NCI-H1436 (cell line): ENCODE measurements around the gene PPP6R2.
"Not testable (repeated sequence)": the region's sequence is repeated elsewhere in the genome, so short reads cannot be mapped to it uniquely, and the experiment has no call there.

Experiments used
- DNase-seq: peaks from one replicate; lab custom pipeline; 2025; lab: John Stamatoyannopoulos, UW

Gene PPP6R2

DNA sequence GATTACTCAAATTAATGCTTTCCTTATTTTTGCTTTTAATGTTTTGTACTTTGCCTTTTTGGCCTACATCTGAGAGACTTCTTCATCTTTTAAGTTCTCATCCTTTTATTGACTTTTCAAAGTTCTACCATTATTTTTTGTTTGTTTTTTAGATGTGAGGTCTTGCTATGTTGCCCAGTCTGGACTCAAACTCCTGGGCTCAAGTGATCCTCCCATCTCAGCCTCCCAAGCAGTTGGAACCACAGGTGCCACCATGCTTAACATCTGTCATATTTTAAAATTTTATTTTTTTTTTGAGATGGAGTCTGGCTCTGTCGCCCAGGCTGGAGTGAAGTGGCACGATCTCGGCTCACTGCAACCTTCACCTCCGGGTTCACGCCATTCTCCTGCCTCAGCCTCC lies 57.8 kb downstream of the PPP6R2 start:
- DNase-seq: no peak

DNA sequence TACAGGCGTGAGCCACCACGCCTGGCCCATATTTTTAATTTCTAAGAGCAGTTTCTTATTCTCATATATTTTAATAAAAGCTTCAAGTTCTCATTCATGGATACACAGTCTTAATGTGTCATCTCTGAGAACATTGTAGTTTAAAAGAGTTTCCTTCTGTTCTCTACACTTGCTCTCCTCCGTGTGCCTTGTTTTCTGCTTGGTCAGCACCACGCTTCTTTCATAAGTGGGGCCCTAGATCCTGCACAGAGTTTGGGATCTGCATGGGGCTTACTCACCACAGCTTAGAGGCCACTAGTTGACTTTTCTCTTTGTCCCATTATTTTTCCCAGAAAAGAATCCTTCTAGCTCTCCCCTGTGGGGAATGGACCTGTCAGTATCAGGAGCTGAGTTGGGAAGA lies 58.8 kb downstream of the PPP6R2 start:
- no peak for DNase-seq

DNA sequence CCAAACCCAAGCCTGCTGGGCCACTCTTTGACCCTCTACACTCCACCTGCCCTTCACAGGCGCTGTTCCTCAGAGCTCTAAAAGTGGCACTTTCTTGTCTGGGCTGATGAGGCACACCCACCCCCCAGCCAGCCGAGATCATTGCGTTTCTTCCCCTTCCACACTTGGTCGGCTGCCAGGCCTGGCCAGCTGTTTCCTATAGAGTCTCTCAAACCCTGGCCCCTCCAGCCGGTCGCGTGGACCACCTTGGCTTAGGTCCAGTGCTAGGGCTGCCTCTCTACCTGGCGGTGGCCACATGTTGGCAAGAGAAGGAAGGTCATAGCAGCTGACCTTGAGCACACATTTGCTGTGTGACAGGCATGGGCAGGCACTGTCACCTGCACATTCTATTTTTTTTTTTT lies 60.6 kb downstream of the PPP6R2 start:
- no peak for DNase-seq

DNA sequence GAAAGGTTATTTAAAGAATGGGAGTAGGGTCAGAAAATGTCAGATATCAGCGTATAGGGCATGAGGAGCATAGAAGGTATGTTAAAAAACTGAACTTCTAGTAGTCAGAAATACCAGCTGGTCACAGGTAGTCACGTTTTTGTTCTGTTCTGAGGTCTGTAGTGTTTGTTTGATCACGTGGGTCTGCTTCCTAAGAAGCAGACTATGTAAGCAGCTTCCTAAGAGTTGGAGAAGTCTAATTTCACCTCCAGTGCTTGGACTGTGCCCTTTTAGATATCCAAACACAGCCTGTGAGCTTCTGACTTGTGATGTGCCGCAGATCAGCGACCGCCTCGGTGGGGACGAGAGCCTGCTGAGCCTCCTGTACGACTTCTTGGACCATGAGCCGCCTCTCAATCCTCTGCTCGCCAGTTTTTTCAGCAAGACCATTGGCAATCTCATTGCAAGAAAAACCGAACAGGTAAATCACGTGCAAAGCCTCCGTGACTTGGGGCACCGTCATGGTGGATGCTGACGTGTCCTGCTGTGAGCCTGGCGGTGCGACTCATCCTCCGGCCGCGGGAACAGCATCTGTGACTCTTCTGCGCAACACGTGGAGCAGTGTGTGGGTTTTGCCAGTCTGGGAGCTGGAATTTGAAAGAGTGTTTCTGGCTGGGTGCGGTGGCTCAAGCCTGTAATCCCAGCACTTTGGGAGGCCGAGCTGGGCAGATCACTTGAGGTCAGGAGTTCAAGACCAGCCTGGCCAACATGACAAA lies 63.5 kb downstream of the PPP6R2 start:
- no peak for DNase-seq

DNA sequence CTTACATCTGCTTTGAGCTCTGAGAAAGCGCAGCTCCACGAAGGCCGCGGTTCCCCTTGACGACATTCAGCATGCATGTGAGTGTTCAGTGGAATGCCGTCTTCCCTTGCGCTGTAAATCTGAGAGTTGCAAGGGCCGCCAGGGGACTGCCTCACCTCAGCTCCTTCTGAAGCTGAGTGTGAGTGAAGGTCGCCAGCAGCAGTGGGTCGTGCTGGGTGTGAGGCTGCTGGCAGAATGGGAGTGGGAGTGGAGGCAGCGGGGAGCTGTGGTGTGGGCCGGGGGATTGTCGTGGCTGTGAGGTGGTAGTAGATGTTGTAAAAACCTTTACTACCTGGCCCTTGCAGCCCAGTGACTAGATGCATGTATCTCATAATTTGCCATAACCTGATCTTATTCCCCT lies 65.2 kb downstream of the PPP6R2 start:
- DNase-seq: no peak

DNA sequence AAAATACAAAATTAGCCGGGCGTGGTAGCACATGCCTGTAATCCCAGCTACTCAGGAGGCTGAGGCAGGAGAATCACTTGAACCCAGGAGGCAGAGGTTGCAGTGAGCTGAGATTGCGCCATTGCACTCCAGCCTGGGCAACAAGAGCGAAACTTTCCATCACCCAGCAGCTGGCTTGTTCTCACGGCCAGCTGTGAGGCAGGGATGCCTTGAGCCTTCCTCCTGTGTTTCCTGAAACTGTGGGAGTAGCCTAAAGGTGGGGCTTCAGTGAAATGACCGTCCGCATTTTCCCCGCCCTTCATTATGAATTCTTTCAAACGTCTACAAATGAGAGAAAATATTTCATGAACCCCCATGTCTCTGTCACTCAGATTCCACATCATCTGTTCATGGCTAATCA lies 65.8 kb downstream of the PPP6R2 start:
- not testable (repeated sequence) for DNase-seq

DNA sequence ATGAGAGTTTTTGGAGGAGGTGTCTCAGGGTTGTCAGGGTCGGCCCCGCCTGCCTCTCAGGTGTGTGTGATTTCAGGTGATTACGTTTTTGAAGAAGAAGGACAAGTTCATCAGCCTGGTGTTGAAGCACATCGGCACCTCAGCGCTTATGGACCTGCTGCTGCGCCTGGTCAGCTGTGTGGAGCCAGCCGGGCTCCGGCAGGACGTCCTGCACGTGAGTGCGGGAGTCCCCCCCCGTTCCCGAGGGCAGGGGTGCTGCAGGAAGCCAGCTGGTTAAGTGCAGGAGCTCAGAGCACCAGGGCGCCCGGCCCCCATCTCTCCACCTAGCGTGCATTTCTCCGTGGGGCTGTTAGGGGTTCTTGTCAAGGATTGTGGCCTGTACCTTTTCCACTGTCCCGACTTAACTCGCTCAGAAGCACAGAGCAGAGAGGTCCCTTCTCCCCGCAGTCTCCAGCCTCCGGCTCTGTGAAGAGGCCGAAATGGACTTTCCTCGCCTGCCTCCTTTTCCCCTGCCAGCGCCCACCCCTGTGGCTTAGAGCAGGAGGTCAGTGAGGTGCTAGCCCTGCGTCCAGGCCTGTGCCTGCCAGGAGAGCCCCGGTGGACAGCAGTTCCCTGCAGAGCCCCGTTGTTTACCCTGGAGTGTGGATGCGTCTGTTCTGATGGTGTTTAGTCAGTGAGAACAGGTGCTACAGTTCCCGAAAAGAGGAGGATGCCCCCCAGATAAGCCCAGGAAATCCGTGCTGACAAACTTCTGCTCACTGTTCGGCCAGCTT lies 71.5 kb downstream of the PPP6R2 start:
- no peak for DNase-seq

DNA sequence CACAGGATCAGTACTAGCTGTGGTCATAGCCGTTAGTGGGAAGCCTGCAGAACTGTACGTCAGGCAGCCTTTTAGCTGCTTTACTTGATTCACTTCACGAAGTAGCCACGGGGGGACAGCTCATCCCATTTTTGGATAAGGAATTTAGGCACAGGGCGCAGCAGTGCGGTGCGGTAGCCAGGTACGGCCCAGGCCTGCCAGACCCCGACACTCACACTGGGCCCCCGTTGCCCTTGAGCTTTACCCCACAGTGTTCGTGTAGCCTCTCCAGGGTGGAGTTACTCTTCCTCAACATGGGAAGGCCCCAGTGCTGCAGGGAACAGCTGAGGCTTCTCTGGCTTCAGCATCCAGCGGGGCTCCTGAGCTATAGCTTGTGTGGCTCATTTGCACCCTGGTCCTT lies 72.3 kb downstream of the PPP6R2 start:
- DNase-seq: no peak

DNA sequence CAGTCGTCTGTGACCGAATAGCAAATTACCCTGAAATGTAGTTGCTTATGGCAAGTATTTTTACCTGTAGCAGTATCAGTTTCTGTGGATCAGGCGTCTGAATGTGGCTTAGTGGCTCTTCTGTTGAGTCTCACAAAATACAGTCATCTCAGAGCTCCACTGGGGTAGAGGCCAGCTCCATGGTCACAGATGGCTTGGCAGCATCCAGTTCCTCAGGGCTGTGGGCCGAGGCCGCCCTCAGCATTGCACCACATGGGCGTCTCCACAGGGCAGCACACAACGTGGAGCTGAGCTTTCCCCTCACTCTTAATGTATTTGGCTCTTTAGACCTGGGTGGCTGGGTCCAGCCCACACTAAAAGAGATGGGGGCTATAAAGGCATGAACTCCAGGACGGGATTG lies 73.9 kb downstream of the PPP6R2 start:
- DNase-seq: no peak

DNA sequence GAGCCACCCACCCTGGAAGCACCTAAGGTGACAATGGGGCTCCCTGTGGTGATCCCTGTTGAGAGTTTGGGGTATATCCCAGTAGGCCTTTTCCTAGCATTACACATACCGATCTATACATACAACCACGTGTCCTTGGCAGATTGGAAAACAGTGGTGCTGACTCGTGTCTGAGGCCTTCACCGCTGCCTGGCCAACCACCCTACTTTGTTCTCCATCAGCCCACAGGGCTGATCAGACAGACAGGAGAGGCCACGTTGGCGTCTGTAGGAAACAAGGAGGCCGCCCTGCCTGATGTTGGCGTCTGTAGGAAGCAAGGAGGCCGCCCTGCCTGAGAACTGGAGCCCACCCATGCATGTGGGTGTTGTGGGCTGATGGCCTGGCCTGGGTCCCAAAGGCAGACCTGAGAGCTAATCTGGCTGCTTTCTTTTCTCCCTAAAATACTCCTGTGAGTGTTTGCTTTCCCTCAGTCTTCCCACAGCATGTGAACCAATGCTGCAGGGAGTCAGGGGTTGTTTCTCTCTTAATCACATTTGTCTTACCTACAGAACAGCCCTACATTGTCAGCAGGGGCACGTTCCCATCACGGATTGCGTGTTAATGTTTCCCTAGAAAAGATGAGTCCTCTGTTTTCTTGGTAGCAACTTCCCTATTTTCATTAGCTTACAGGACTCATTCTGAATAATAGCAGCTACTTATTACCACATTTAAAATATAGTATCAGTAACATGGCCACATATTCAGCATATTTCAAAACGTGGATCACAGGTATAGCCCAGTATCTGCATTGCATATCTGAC lies 74.5 kb downstream of the PPP6R2 start:
- DNase-seq: no peak

DNA sequence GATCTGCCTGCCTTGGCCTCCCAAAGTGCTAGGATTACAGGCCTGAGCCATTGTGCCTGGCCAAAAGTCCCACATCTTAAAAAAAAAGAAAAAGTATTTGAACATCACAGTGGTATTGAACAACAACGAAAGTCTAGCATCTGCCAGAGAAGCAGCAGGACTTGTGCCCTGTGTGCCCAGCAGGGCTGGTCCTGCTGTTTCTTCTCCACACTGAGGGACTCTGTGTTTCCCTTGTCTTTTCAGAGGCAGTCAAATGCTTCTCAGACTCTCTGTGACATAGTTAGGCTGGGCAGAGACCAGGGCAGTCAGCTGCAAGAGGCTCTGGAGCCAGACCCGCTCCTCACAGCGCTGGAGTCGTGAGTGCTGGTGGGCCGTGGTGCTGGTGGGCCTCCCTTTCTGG lies 75.5 kb downstream of the PPP6R2 start:
- DNase-seq: no peak

DNA sequence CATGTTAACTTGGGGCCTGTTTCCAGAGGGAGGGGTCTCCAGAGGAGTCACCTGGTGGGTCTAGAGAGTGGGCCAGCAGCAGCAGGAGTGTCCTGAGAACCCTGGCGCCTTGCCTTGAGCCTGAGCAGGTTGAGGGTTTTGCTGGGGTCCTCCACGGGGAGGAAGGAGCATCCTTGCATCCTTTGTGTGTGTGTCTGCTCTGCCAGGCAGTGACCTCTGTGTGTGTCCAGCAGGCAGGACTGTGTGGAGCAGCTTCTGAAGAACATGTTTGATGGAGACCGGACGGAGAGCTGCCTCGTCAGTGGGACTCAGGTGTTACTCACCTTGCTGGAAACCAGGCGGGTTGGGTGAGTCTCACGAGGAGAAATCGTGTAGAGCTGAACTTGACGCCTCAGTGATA lies 76.0 kb downstream of the PPP6R2 start:
- DNase-seq: no peak

DNA sequence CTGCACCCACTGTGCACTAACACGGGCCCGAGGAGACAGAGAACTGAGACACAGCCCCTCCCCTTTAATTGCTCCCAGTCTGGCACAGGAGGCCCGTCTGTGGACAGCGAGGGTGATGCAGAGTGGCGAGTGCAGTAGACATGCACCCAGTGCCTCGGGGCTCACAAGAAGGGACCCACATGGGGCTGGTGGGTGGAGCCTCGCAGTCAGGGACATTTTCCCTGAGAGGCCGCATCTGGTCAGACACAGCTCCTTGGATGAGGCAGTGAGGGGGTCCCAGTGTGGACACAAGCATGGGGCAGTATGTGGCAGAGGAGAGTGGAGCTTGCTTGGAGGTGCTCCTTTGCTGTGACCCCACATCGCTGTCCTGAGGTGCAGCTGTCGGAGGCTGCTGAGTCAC lies 76.9 kb downstream of the PPP6R2 start:
- DNase-seq: no peak

DNA sequence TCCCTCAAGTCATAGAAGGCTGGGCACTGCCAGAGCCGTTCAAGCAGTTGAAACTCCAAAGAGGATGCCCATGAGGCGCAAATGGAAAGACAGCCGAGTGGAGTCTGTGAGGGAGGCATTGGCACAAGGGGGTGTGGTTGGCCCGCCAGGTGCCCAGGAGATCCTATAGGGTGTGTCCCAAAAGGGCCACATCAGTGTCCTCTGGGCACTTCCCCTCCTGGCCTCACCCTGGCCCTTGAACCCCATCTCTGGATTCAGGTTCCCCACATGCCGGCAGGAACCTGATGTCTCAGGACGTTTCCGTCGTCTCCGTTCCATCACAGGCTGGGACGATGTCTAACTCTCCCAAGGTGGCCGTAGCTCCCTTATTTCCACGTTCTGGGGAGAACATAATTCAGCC lies 77.5 kb downstream of the PPP6R2 start:
- no peak for DNase-seq

DNA sequence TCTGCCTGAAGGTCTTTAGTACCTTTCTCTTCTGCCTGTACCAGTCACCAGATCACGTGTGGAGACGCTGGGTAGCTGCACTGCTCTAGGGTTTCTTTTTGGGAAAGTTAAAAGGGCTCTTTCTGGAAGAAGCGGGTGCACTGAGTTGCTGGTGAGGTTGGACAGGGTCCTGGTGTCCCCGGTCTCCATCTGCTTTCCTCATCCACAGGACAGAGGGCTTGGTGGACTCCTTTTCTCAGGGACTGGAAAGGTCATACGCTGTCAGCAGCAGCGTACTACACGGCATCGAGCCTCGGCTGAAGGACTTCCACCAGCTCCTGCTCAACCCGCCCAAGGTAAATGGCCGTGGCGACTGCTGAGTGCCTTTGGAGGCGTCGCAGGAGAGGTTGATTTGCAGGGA lies 78.9 kb downstream of the PPP6R2 start:
- no peak for DNase-seq

DNA sequence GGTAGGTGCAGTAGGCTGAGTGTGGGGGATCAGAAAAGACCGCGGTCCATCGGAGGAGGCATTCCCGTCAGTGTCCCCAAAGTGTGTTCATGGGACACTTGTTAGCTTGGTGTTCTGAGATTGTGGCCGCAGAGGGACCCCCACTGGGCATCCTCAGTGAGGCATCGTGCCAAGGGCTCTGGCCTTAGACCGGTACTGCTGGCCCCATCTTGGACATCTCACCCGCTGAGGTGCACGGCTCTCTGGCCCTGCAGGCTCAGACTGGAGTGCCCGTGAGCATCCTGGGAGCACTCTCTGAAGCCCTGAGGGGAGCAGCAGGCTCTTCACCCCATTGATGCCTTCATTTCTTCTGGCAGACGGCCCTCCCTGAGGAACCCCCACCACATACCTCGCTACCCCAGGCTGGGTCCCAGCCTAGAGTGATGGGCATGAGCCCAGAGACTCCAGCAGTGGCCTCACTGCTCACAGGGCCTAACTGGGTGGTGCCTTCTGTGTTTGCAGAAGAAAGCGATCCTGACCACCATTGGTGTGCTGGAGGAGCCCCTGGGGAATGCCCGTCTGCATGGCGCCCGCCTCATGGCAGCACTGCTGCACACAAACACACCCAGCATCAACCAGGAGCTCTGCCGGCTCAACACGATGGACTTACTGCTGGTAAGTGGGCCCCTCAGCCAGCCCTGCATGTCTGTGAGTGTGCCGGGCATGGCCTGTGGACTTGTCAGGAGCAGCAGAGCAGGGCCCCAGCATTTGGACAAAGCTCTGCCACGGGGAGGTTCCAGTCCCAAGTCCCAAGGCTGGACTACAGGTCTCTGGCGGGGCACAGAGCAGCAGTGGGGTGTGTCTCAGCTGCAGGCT lies 80.1 kb downstream of the PPP6R2 start:
- no peak for DNase-seq

DNA sequence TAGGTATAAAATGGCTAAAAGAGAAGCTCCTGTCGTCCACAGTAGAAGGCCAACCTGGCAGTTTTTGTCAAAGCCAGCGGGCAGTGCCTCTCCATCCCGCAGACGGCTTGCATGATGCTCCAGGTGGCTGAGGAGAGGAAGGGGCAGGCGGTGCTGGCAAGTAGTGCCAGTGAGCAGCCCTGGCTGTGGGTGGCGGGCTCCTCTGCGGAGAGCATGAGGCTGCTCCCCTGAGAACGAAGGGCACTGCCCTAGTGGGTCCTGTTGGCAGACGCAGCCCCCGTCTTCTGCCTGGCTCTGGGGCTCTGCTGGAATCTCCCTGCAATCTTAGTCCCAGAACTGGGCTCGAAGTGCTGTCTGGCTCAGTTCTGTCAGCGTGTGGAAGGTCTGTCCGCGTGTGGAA lies 80.8 kb downstream of the PPP6R2 start:
- DNase-seq: no peak

DNA sequence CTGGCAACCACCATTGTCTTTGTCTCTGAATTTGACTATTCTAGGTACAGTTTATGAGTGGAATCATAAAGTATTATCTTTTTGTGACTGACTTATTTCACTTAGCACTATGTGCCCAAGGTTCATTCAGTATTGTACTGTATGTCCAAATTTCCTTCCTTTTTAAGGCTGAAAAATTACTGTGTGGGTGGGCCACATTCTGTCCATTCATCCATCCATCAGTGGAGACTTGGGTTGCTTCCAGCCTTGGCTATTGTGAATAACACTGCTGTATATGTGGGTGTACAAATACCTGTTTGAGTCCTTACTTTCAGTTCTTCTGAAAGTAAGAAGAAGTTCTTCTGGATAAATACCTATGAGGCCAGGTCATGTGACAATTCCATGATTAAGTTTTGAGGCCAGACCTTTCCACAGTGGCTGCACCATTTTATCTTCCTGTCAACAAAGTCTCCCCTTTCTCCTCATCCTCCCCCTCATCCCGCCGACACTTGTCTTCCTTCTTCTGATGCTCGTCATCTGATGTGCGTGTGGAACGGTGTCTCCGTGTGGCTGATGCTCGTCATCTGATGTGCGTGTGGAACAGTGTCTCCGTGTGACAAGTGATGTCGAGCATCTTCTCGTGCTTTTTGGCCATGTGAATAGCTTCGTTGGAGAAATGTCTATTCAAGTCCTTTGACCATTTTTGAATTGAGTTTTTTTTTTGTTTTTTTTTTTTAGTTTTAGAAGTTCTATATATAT lies 82.2 kb downstream of the PPP6R2 start:
- no peak for DNase-seq

DNA sequence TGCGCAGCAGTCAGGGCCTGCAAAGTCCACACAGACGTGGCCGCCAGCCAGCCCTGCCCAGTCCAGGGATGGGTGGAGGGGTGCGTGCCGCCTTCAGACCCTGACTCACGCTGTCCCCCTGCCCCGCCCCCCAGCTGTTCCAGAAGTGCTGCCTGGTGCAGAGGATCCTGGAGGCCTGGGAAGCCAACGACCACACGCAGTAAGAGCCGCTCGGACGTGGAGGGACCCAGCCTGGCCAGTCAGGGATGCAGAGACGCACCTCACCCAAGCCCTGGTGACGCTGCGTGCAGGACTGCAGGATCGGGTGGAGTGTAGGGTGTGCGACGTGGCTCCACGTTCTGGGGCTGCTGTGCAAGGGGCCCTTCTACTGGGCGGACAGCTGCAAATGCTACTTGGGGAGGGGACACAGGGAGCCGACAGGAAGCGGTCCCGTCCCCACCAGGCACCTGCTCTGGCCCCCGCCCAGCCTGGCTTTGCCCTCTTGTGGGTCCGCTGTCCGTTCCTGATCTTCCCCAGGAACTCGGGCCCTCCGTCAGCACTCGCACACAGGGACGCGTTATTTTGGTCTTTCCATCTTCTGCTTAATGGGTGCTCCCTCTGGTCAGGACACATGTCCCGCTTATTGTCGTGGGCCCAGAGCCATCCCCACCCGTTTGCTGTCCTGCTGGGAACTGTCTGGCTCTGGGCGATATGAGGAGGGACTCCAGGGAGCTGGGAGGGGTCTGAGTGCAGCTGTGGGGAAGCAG lies 89.2 kb downstream of the PPP6R2 start:
- no peak for DNase-seq

DNA sequence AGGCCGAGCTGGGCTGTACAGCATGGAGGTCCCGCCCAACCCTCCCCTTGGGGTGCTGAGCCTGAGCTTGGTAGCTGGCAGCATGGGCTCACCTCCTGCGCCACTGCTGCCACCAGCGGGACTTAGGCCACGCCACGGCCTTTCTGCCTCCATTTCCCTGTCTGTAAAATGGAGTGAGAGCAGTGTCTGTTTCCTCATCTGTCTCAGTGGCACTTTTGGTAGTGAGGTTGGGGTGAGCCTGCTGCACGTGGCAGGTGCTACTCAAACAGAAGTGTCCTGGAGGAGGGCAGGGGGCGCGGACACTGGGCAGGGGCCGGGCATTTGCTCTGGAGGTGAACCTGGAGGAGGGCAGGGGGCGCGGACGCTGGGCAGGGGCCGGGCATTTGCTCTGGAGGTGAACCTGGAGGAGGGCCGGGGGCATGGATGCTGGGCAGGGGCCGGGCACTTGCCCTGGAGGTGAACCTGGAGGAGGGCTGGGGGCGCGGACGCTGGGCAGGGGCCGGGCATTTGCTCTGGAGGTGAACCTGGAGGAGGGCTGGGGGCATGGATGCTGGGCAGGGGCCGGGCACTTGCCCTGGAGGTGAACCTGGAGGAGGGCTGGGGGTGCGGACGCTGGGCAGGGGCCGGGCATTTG lies 89.9 kb downstream of the PPP6R2 start:
- not testable (repeated sequence) for DNase-seq
